Measurements from ENCODE around the gene TUBB. TPM values are rescaled to one million over a fixed set of nuclear protein-coding genes. Genes with fewer than 3 reads are reported as not detected.

The TUBB gene
- total and polyA plus RNA-seq, 9 of the 15 experiments (the other 6 are each of a cell fraction or from before 2014, with no cell fraction given): 971 to 2,870 (median 1,478) TPM

DNA sequence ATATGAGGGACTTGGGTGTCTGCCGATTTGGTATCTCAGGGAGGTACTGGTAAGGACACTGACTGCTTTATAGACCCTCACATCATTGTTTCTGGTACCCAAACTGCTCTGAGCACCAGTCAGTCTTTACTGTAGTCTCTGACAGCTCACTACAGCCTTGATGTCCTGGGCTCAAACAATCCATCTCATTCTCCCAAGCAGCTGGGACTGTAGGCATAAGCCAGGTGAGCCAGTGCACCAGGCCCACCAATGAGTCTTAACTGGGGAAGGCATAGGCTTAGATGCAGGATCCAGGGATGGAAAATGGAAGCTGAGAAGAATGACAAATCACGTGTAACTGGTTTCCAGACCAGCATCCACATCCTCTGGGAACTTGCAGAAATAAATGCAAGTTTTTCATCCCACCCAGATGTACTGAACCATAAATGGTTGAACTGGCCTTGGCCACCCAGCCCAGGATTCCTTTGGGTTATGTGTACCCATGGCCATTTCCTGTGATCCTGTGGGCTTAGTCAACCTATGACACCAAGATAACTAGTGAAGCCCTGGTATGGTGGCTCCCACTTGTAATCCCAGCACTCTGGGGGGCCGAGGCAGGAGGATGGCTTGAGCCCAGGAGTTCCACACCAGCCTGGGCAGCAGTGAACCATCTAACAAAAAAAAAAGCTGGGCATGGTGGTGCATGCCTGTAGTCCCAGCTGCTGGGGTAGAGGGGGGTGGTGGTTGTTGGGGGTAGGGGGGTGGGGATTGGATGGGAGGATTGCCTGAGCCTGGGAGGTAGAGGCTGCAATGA lies 5.8 kb downstream of the TUBB start (continued):
- TF ChIP-seq, protein P1, sequence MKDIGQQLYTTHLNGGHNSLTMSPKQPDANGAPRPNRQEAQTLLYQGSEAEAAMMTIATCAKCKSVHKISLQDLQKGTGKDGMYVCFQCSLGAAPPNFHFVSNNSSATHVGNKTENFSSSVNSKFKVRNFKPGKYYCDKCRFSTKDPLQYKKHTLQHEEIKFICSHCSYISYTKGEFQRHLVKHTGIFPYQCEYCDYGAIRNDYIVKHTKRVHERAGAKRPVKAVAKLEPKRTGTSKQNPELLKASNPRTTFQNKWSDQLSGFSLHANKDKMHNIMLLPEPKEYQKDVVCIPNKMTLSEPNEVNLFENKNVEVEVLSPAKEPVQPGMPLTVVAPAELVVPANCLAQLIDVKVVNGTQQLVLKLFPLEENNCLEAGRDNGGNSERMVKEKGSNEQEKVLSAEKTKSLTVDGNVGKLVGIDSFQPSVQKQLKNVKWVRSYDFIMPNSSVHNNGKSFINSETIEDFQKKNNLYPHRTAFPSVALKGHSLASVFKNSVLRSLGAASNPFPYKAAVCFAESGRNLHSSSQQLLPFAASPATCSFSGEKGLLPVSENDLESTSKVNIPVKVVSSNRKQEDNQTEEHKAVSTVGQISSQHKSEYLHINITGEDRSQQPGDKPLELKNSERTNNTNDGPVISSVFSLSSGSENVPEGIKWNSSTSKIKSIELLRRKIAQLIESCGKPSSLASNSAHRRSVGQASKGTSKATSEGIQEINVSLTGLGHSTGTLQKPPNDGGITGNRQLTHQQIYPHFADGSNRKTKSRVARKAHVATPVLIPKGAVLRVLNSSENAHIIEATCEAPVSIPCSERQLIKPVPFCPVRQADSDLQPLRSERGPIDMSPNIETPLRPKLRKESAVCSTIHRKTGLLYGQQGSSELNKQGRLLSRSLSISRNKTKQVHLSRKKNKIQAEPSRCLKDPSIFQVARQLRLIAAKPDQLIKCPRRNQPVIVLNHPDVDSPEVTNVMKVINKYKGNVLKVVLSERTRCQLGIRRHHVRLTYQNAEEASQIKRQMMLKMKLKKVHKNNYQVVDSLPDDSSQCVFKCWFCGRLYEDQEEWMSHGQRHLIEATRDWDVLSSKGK (CRISPR knock-in tag; IDR thresholded peaks at IDR 0.05): peak; percentile 77; the same call in 1 of the 2 replicates
- TF ChIP-seq ZNF785 (CRISPR knock-in tag; IDR thresholded peaks at IDR 0.05) (no peak), KDM5B (IDR thresholded peaks at IDR 0.05; ENCODE audit: insufficient replicate concordance, low read depth, low read length) (peak; percentile 57), CEBPB (tag; IDR thresholded peaks at IDR 0.05) (no peak), FOXA1 (IDR thresholded peaks at IDR 0.05; ENCODE audit: borderline replicate concordance) (no peak), ATF7 (IDR thresholded peaks at IDR 0.05) (no peak), ZBTB1 (CRISPR knock-in tag; IDR thresholded peaks at IDR 0.05; ENCODE audit: borderline replicate concordance, low read depth) (no peak), PPARD (CRISPR knock-in tag; IDR thresholded peaks at IDR 0.05) (no peak), DLX4 (CRISPR knock-in tag; IDR thresholded peaks at IDR 0.05) (no peak), ZNF318 (IDR thresholded peaks at IDR 0.05; ENCODE audit: borderline replicate concordance in 1 of 2, low read depth in 1 of 2) (no peak), BRD9 (IDR thresholded peaks at IDR 0.05; ENCODE audit: low read depth, partially characterized antibody) (no peak), ZNF282 (CRISPR knock-in tag; IDR thresholded peaks at IDR 0.05) (no peak), NR2C2 (CRISPR knock-in tag; IDR thresholded peaks at IDR 0.05) (no peak), NR2C2 (tag; IDR thresholded peaks at IDR 0.05) (0 out of 2 replicates have a peak, but pooled peaks have one; percentile 14)

All from K562 (cell line).